B cell (primary cell): Measurements from ENCODE around the gene SKAP2. TPM values are rescaled to one million over a fixed set of nuclear protein-coding genes. Genes with fewer than 3 reads are reported as not detected.

Source experiments
- ATAC-seq: fragments of 200-7000 bp; cut with Tn5 transposase; one replicate; pipeline ENCODE4 v1.10.0; 2021; ENCODE audit warnings: low read depth, mild to moderate bottlenecking, moderate number of reproducible peaks, moderate library complexity
- CTCF ChIA-PET: fragments of 350-600 bp; sonication (Branson Sonifier 250); formaldehyde crosslinking; loops from one replicate; lab custom pipeline; 2021; ENCODE audit warnings: antibody characterized with exemption, inconsistent platforms; lab: Charles Lee
- POLR2A ChIA-PET: fragments of 350-600 bp; sonication (Branson Sonifier 250); formaldehyde crosslinking; loops from one replicate; lab custom pipeline; 2021; ENCODE audit warnings: antibody characterized with exemption; lab: Charles Lee
- DNase-seq: peaks from one replicate; pipeline ENCODE4 v3.0.0; 2013
- H2AFZ ChIP-seq: 2 replicates; pipeline ENCODE4 v1.6.1; 2012; ENCODE audit warnings: mild to moderate bottlenecking, low read depth, low read length; ENCODE audit not compliant: insufficient read depth, poor library complexity, severe bottlenecking
- H3K27ac ChIP-seq, 2 donors: 1 replicate in 1 of 2; 2 replicates in 1 of 2; pipeline ENCODE4 v1.5.1; 2012 to 2013; ENCODE audit warnings: low read length in 2 of 2, mild to moderate bottlenecking in 2 of 2, moderate library complexity in 1 of 2
- H3K27me3 ChIP-seq, 4 experiments: fragments of 200-600 bp in 1 of 4; sonication (generic) in 1 of 4; replicated peaks in 1 of 4; 1 replicate in 2 of 4; 2 replicates in 2 of 4; pipeline versions ENCODE4 v1.6.1 to v1.7.0; 2013 to 2016; ENCODE audit warnings: low read length in 3 of 4, mild to moderate bottlenecking in 2 of 4, mixed read lengths in 1 of 4, moderate library complexity in 1 of 4; ENCODE audit not compliant: insufficient read depth in 4 of 4, control insufficient read depth in 3 of 4; ENCODE audit errors: control extremely low read depth in 1 of 4
- H3K36me3 ChIP-seq, 2 experiments: replicated peaks in 1 of 2; 1 replicate in 1 of 2; 2 replicates in 1 of 2; pipeline versions ENCODE4 v1.6.1 to v1.7.1; 2013; ENCODE audit warnings: low read length in 1 of 2; ENCODE audit not compliant: insufficient read depth in 2 of 2, control insufficient read depth in 1 of 2; ENCODE audit errors: control extremely low read depth in 1 of 2, extremely low read depth in 1 of 2
- H3K4me1 ChIP-seq, 2 donors: fragments of 200-600 bp in 1 of 2; sonication (generic) in 1 of 2; 1 replicate in 1 of 2; 2 replicates in 1 of 2; pipeline versions ENCODE4 v1.5.1 to v1.6.1; 2013 to 2017; ENCODE audit warnings: low read length in 2 of 2; ENCODE audit not compliant: control insufficient read depth in 2 of 2, insufficient read depth in 2 of 2
- H3K4me2 ChIP-seq: replicated peaks from 2 replicates; pipeline ENCODE3; 2012; ENCODE audit warnings: mild to moderate bottlenecking, low read depth, low read length; ENCODE audit not compliant: poor library complexity, severe bottlenecking
- H3K4me3 ChIP-seq, 5 experiments: fragments of 200-600 bp in 1 of 5; sonication (generic) in 1 of 5; 1 replicate in 3 of 5; 2 replicates in 2 of 5; pipeline versions ENCODE4 v1.5.1 to v1.7.0; 2011 to 2016; ENCODE audit warnings: low read length in 4 of 5, mild to moderate bottlenecking in 4 of 5, low read depth in 2 of 5, control low read depth in 1 of 5, moderate library complexity in 1 of 5; ENCODE audit not compliant: insufficient read depth in 1 of 5; ENCODE audit errors: control extremely low read depth in 1 of 5, extremely low read depth in 1 of 5
- H3K79me2 ChIP-seq: fragments of 200-600 bp; sonication (generic); one replicate; pipeline ENCODE4 v1.6.0; 2016; ENCODE audit warnings: low read length; ENCODE audit not compliant: control insufficient read depth, insufficient read depth
- H3K9ac ChIP-seq: fragments of 200-600 bp; sonication (generic); 2 replicates; pipeline ENCODE4 v1.6.1; 2017; ENCODE audit warnings: mild to moderate bottlenecking, low read length, moderate library complexity
- H3K9me3 ChIP-seq, 3 donors: one replicate each; pipeline versions ENCODE4 v1.6.1 to v1.7.1; 2013; ENCODE audit warnings: low read length in 2 of 3; ENCODE audit not compliant: control insufficient read depth in 2 of 3, insufficient read depth in 1 of 3; ENCODE audit errors: control extremely low read depth in 1 of 3
- H4K20me1 ChIP-seq: 2 replicates; pipeline ENCODE4 v1.6.0; 2012; ENCODE audit warnings: mild to moderate bottlenecking, low read length; ENCODE audit not compliant: insufficient read depth, control insufficient read depth, poor library complexity, severe bottlenecking
- H3K27ac Mint-ChIP-seq: one replicate; pipeline ENCODE4 v1.8.0; 2021; ENCODE audit warnings: mixed read lengths
- H3K27me3 Mint-ChIP-seq: one replicate; pipeline ENCODE4 v1.8.0; 2021; ENCODE audit warnings: mixed read lengths
- H3K4me1 Mint-ChIP-seq: one replicate; pipeline ENCODE4 v1.8.0; 2021; ENCODE audit warnings: mixed read lengths
- H3K4me3 Mint-ChIP-seq: one replicate; pipeline ENCODE4 v1.8.0; 2021; ENCODE audit warnings: mixed read lengths
- H3K9me3 Mint-ChIP-seq: one replicate; pipeline ENCODE4 v1.8.0; 2022; ENCODE audit warnings: mixed read lengths; ENCODE audit not compliant: insufficient read depth
- EZH2 ChIP-seq: IDR thresholded peaks from 2 replicates; pipeline ENCODE4 v1.6.1; 2012; ENCODE audit warnings: borderline replicate concordance, low read depth, mild to moderate bottlenecking, moderate library complexity, low read length; ENCODE audit not compliant: insufficient read depth, poor library complexity, severe bottlenecking
- WGBS: methylation state at CpG from one replicate; pipeline ENCODE4 v1.1.5; 2013; ENCODE audit warnings: missing lambda C conversion rate; ENCODE audit not compliant: insufficient coverage; 5-methylcytosine and 5-hydroxymethylcytosine counted together
- intact Hi-C: fragments of 100-400 bp; cut with micrococcal nuclease; formaldehyde crosslinking; loops from one replicate; pipeline ENCODE4 v1.10.0; 2022
- polyA plus RNA-seq: library from polyadenylated mRNA; depleted of rRNA; stranded (reverse); fragments of >200 nt; gene quantifications from 2 replicates; pipeline ENCODE4 v1.2.3, GENCODE V29; 2012
- total RNA-seq, 2 donors: library from RNA; stranded (reverse); fragments of 120-200 nt in 1 of 2; gene quantifications; 1 replicate in 1 of 2; 2 replicates in 1 of 2; pipeline versions ENCODE4 v1.2.3 to v1.2.4, GENCODE V29; 2013 to 2022
- TF ChIP-seq, protein P1 (sequence below): fragments of 200-600 bp; IDR thresholded peaks from one replicate; pipeline ENCODE4 v1.8.0; 2022; ENCODE audit warnings: antibody characterized with exemption, mild to moderate bottlenecking

SKAP2 gene
- total and polyA plus RNA-seq, 2 donors (not counting 1 experiment from before 2014, with no cell fraction given), result 12.8 to 58.4 TPM

DNA sequence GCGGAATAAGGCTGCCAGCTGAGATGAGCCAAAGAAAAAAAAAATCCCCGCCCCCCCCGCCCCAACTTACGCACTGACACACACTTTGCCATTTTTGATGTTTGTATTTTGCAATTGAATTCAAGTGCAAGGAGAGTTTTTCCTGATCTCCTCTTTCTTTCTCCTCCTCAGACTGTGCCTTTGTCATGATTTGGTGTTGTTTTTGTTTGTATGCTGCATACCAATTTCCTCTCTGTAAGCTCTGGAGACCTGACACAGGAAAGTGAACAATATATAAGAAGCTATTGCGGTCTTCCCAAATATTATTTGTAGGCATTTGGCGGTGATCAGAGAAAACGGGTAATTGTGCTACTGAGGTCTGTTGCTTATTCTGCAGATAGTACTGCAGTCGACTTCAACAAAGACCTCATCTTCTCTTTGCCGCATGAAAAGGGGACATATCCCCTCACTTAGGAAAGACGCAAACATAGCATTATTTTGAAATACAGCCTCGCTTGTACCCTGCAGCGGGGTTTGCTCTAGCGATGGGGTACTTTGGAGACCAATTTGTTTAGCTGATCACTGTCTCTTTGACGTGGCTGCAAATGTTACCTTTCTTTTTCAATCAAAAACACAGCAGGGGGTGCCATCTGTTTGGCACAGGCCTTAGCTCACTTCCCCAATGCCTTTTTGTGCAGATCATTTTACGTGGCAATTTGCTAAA, 206.6 kb downstream of the SKAP2 start:
- no peak overlapping the region for H3K27ac ChIP-seq
- H2AFZ ChIP-seq, result no peak overlapping the region
- Mint-ChIP-seq H3K9me3 (no peaks in the 10 kb centered on the region), H3K27me3 (no peaks in the 10 kb centered on the region), H3K4me1 (no peaks in the 10 kb centered on the region), H3K27ac (no peak overlapping the region), H3K4me3 (no peak overlapping the region)
- 85% methylated on average over 9 of the region's 15 CpGs for WGBS
- no peak for TF ChIP-seq EZH2
- TF ChIP-seq, protein P1, sequence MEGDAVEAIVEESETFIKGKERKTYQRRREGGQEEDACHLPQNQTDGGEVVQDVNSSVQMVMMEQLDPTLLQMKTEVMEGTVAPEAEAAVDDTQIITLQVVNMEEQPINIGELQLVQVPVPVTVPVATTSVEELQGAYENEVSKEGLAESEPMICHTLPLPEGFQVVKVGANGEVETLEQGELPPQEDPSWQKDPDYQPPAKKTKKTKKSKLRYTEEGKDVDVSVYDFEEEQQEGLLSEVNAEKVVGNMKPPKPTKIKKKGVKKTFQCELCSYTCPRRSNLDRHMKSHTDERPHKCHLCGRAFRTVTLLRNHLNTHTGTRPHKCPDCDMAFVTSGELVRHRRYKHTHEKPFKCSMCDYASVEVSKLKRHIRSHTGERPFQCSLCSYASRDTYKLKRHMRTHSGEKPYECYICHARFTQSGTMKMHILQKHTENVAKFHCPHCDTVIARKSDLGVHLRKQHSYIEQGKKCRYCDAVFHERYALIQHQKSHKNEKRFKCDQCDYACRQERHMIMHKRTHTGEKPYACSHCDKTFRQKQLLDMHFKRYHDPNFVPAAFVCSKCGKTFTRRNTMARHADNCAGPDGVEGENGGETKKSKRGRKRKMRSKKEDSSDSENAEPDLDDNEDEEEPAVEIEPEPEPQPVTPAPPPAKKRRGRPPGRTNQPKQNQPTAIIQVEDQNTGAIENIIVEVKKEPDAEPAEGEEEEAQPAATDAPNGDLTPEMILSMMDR, result no peak
- no peaks in the 10 kb centered on the region for H3K36me3 ChIP-seq
- CTCF ChIA-PET, result interaction anchor here (1.4 to 2.3 kb wide), 2 partner anchors 24 to 288 kb away, joined by 3 to 6 read pairs; no protein-coding TSS in a partner anchor
- ATAC-seq (no peak), DNase-seq (no peak)
- no peaks in the 10 kb centered on the region for H3K4me1 ChIP-seq
- H3K79me2 ChIP-seq, result no peaks in the 10 kb centered on the region
- intact Hi-C loops, result no loop called here
- no peak overlapping the region for H3K9ac ChIP-seq
- H3K4me3 ChIP-seq, result no peak overlapping the region
- no peaks in the 10 kb centered on the region for H3K27me3 ChIP-seq
- H4K20me1 ChIP-seq, result no peaks in the 10 kb centered on the region
- H3K9me3 ChIP-seq, result no peaks in the 10 kb centered on the region
- H3K4me2 ChIP-seq, result no peak overlapping the region
- POLR2A ChIA-PET, result no interaction called here

- Histone ChIP-seq H3K27ac (no peak overlapping the region), H3K4me1 (no peaks in the 10 kb centered on the region), H2AFZ (no peak overlapping the region), H3K4me2 (no peak overlapping the region), H3K9ac (no peak overlapping the region), H3K79me2 (no peaks in the 10 kb centered on the region), H3K36me3 (no peaks in the 10 kb centered on the region), H3K27me3 (no peaks in the 10 kb centered on the region), H4K20me1 (no peaks in the 10 kb centered on the region), H3K4me3 (no peak overlapping the region), H3K9me3 (no peaks in the 10 kb centered on the region)
- Mint-ChIP-seq H3K4me1 (no peaks in the 10 kb centered on the region), H3K27ac (no peak overlapping the region), H3K4me3 (no peak overlapping the region), H3K27me3 (no peaks in the 10 kb centered on the region), H3K9me3 (no peaks in the 10 kb centered on the region)
- ChIA-PET CTCF (interaction anchor here (0.9 to 2.3 kb wide), 2 partner anchors 288 to 493 kb away, joined by 3 to 6 read pairs; no protein-coding TSS in a partner anchor), POLR2A (no interaction called here)
- TF ChIP-seq, protein P1, result no peak
- TF ChIP-seq EZH2, result no peak
- intact Hi-C loops, result no loop called here
- ATAC-seq (no peak), DNase-seq (no peak)
- WGBS, result 100% methylated on average over 1 of the region's 2 CpGs
These were observed 207.2 kb downstream of the SKAP2 start for GRCh38 chr7:26657206-26657641.
